IMR-90 (cell line): ENCODE measurements around the gene OR7D2. TPM values are rescaled to one million over a fixed set of nuclear protein-coding genes. Genes with fewer than 3 reads are reported as not detected.

Experiments
- ATAC-seq: fragments of 200-7000 bp; cut with Tn5 transposase; 2 replicates; pipeline ENCODE4 v1.9.1; 2020; ENCODE audit warnings: low read depth, mild to moderate bottlenecking, moderate library complexity
- BruUV-seq: library from RNA; stranded (reverse); fragments of 400-500 nt; replicated peaks from 2 replicates; lab custom pipeline; 2021; lab: Mats Ljungman, UMichigan
- CTCF ChIA-PET: fragments of 300-600 bp; formaldehyde crosslinking; extraction: SDS; loops from one replicate; lab custom pipeline; 2021; ENCODE audit warnings: antibody characterized with exemption; lab: Yijun Ruan, JAX
- POLR2A ChIA-PET: fragments of 300-600 bp; sonication (Branson Sonifier 250); formaldehyde crosslinking; loops from one replicate; lab custom pipeline; 2022; ENCODE audit warnings: antibody characterized with exemption; ENCODE audit not compliant: unreplicated experiment; lab: Charles Lee
- DNase-seq: peaks from one replicate; pipeline ENCODE4 v3.0.0; 2013
- H2AFZ ChIP-seq: replicated peaks from 2 replicates; pipeline ENCODE3; 2013; ENCODE audit warnings: low read length, mild to moderate bottlenecking; ENCODE audit not compliant: poor library complexity
- H2AK5ac ChIP-seq: 2 replicates; pipeline ENCODE4 v1.6.1; 2013; ENCODE audit warnings: low read depth, low read length, inconsistent platforms
- H2AK9ac ChIP-seq: replicated peaks from 2 replicates; pipeline ENCODE3; 2013; ENCODE audit warnings: mild to moderate bottlenecking, low read depth, low read length, moderate library complexity; ENCODE audit not compliant: poor library complexity
- H2BK120ac ChIP-seq: 2 replicates; pipeline ENCODE4 v1.6.1; 2013; ENCODE audit warnings: low read depth, low read length, inconsistent platforms
- H2BK15ac ChIP-seq: 3 replicates; pipeline ENCODE4 v1.6.1; 2013; ENCODE audit warnings: low read depth, low read length, inconsistent platforms
- H2BK20ac ChIP-seq: 2 replicates; pipeline ENCODE4 v1.6.1; 2013; ENCODE audit warnings: low read depth, mild to moderate bottlenecking, inconsistent platforms, low read length, moderate library complexity
- H2BK5ac ChIP-seq: 2 replicates; pipeline ENCODE4 v1.6.1; 2013; ENCODE audit warnings: mild to moderate bottlenecking, low read depth, low read length, inconsistent platforms; ENCODE audit not compliant: poor library complexity, severe bottlenecking
- H3K14ac ChIP-seq: replicated peaks from 2 replicates; pipeline ENCODE4 v1.6.1; 2013; ENCODE audit warnings: low read depth, low read length, inconsistent platforms
- H3K18ac ChIP-seq: 2 replicates; pipeline ENCODE4 v1.6.1; 2013; ENCODE audit warnings: low read depth, low read length, control low read depth
- H3K23ac ChIP-seq: 2 replicates; pipeline ENCODE4 v1.6.1; 2013; ENCODE audit warnings: low read depth, low read length, inconsistent platforms
- H3K27ac ChIP-seq: 2 replicates; pipeline ENCODE4 v1.5.1; 2013; ENCODE audit warnings: mild to moderate bottlenecking, control low read depth, low read length; ENCODE audit not compliant: insufficient read depth
- H3K27me3 ChIP-seq: 2 replicates; pipeline ENCODE4 v1.6.1; 2013; ENCODE audit warnings: low read length; ENCODE audit not compliant: control insufficient read depth, insufficient read depth
- H3K36me3 ChIP-seq: 2 replicates; pipeline ENCODE4 v1.6.1; 2013; ENCODE audit warnings: low read length, mixed read lengths; ENCODE audit not compliant: control insufficient read depth, insufficient read depth
- H3K4ac ChIP-seq: 2 replicates; pipeline ENCODE4 v1.6.1; 2013; ENCODE audit warnings: low read depth, low read length, inconsistent platforms
- H3K4me1 ChIP-seq: 2 replicates; pipeline ENCODE4 v1.6.1; 2013; ENCODE audit warnings: low read length, mixed read lengths; ENCODE audit not compliant: control insufficient read depth, insufficient read depth
- H3K4me2 ChIP-seq: 2 replicates; pipeline ENCODE4 v1.6.1; 2013; ENCODE audit warnings: low read depth, mild to moderate bottlenecking, control low read depth, low read length, moderate library complexity
- H3K4me3 ChIP-seq: 2 replicates; pipeline ENCODE4 v1.5.1; 2013; ENCODE audit warnings: low read depth, mild to moderate bottlenecking, control low read depth, low read length, moderate library complexity; ENCODE audit not compliant: insufficient read depth
- H3K56ac ChIP-seq: 2 replicates; pipeline ENCODE4 v1.6.1; 2013; ENCODE audit warnings: low read length, inconsistent platforms; ENCODE audit not compliant: insufficient read depth; ENCODE audit errors: extremely low read depth
- H3K79me1 ChIP-seq, 2 experiments: 2 replicates each; pipeline ENCODE4 v1.6.1; 2013; ENCODE audit warnings: low read length in 2 of 2, inconsistent platforms in 1 of 2, low read depth in 1 of 2
- H3K9ac ChIP-seq: 2 replicates; pipeline ENCODE4 v1.6.1; 2013; ENCODE audit warnings: low read depth, low read length, control low read depth
- H3K9me1 ChIP-seq: 2 replicates; pipeline ENCODE4 v1.6.1; 2013; ENCODE audit warnings: low read length, inconsistent platforms; ENCODE audit not compliant: insufficient read depth
- H3K9me3 ChIP-seq: 2 replicates; pipeline ENCODE4 v1.6.1; 2013; ENCODE audit warnings: low read length; ENCODE audit not compliant: control insufficient read depth, insufficient read depth
- H4K20me1 ChIP-seq: 2 replicates; pipeline ENCODE4 v1.6.1; 2013; ENCODE audit warnings: low read length, inconsistent platforms; ENCODE audit not compliant: insufficient read depth
- H4K5ac ChIP-seq: 2 replicates; pipeline ENCODE4 v1.6.1; 2013; ENCODE audit warnings: mild to moderate bottlenecking, low read depth, low read length, control low read depth
- H4K8ac ChIP-seq, 2 experiments: 2 replicates each; pipeline ENCODE4 v1.6.1; 2013; ENCODE audit warnings: low read depth in 2 of 2, low read length in 2 of 2, control low read depth in 1 of 2, inconsistent platforms in 1 of 2
- H4K91ac ChIP-seq: 2 replicates; pipeline ENCODE4 v1.6.1; 2013; ENCODE audit warnings: low read depth, low read length, inconsistent platforms; ENCODE audit not compliant: insufficient read depth
- POLR2A ChIP-seq: IDR thresholded peaks from 2 replicates; pipeline ENCODE4 v1.6.1; 2012; ENCODE audit warnings: mild to moderate bottlenecking, low read depth, low read length
- SMC3 ChIP-seq: fragments of 150-350 bp; IDR thresholded peaks from 2 replicates; pipeline ENCODE4 v1.6.1; 2016; ENCODE audit warnings: low read depth, mild to moderate bottlenecking, antibody characterized with exemption, low read length, moderate library complexity
- WGBS, 2 experiments: methylation state at CpG; one replicate each; pipeline versions ENCODE4 v1.1.5 to v1.1.7; 2013; ENCODE audit warnings: missing lambda C conversion rate in 2 of 2; ENCODE audit not compliant: insufficient read length in 1 of 2; ENCODE audit errors: extremely low coverage in 2 of 2; 5-methylcytosine and 5-hydroxymethylcytosine counted together
- dilution Hi-C: fragments of 300-500 bp; cut with HindIII; formaldehyde crosslinking; loops from one replicate; pipeline ENCODE4 v1.14.3; 2018; ENCODE audit warnings: low sequenced_read_pairs; ENCODE audit not compliant: unreplicated experiment
- in situ Hi-C: fragments of 300-500 bp; cut with MboI; formaldehyde crosslinking; loops from 3 replicates; pipeline ENCODE4 v1.14.3; 2019; ENCODE audit warnings: low sequenced_read_pairs, inconsistent platforms, mixed read lengths
- intact Hi-C: fragments of 100-400 bp; cut with micrococcal nuclease; formaldehyde crosslinking; loops from 2 replicates; pipeline ENCODE4 v1.10.0; 2022
- polyA plus RNA-seq, 3 experiments: library from polyadenylated mRNA; depleted of rRNA; stranded (reverse); fragments of >200 nt; gene quantifications; 2 replicates each; pipeline ENCODE4 v1.2.3, GENCODE V29; 2012; ENCODE audit warnings: low replicate concordance in 1 of 3
- total RNA-seq: library from RNA; depleted of rRNA; stranded (reverse); fragments of >200 nt; gene quantifications from 2 replicates; pipeline ENCODE4 v1.2.3, GENCODE V29; 2012
- TF ChIP-seq, protein P1 (sequence below): fragments of 150-350 bp; IDR thresholded peaks from 2 replicates; pipeline ENCODE4 v1.6.1; 2016; ENCODE audit warnings: low read depth, mild to moderate bottlenecking, low read length, moderate library complexity, borderline replicate concordance

The OR7D2 gene
- total and polyA plus RNA-seq, 2 of the 4 experiments (the other 2 are of a cell fraction): not detected

DNA sequence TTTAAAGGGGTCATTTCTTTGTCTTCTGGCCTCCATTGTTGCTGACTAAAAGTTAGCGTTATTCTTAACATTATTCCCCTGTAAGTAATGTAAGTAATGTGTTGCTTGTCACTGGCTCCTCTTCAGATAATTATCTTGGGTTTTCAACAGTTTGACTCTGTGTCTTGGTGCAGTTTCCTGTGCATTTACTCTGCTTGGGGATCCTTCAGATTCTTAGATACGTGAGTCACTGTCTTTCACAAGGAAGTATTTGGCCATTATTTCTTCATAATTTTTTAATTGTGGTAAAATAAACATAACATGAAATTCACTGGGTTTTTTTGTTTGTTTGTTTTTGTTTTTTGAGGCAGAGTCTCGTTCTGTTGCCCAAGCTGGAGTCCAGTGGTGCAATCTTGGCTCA, 13.5 kb upstream of the OR7D2 start:
- Histone ChIP-seq H3K4ac (no peak overlapping the region), H4K8ac (no peak overlapping the region), H3K27me3 (no peaks in the 10 kb centered on the region), H2BK20ac (no peak overlapping the region), H3K4me1 (peaks cover 2% of the 10 kb centered on the region; the same call in 1 of the 2 replicates), H2BK15ac (no peak overlapping the region), H4K20me1 (no peaks in the 10 kb centered on the region), H3K27ac (no peak overlapping the region), H3K23ac (no peak overlapping the region), H3K14ac (no peak overlapping the region), H2AK5ac (no peak overlapping the region), H3K9me1 (no peaks in the 10 kb centered on the region), H3K4me3 (no peak overlapping the region), H3K9me3 (peaks cover 30% of the 10 kb centered on the region), H3K56ac (no peak overlapping the region), H3K79me1 (peaks cover 0 to 21% of the 10 kb centered on the region in 2 experiments; a peak in 2 of 4 replicates), H3K18ac (no peak overlapping the region), H4K5ac (no peak overlapping the region), H3K9ac (no peak overlapping the region), H3K36me3 (peaks cover 43% of the 10 kb centered on the region), H2AFZ (no peak overlapping the region), H2BK5ac (no peak overlapping the region), H2BK120ac (no peak overlapping the region), H2AK9ac (no peak overlapping the region), H3K4me2 (no peak overlapping the region), H4K91ac (no peak overlapping the region)
- WGBS, 2 experiments: no CpG with 5 or more reads among the region's 3 CpGs
- ATAC-seq (no peak; the same call in 1 of the 2 replicates), DNase-seq (peak; percentile 22)
- POLR2A ChIA-PET: no interaction called here
- in situ Hi-C loops (no loop called here), dilution Hi-C loops (no loop called here), intact Hi-C loops (no loop called here)
- TF ChIP-seq, protein P1, sequence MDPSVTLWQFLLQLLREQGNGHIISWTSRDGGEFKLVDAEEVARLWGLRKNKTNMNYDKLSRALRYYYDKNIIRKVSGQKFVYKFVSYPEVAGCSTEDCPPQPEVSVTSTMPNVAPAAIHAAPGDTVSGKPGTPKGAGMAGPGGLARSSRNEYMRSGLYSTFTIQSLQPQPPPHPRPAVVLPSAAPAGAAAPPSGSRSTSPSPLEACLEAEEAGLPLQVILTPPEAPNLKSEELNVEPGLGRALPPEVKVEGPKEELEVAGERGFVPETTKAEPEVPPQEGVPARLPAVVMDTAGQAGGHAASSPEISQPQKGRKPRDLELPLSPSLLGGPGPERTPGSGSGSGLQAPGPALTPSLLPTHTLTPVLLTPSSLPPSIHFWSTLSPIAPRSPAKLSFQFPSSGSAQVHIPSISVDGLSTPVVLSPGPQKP: no peak
- TF ChIP-seq SMC3: no peak
- TF ChIP-seq POLR2A: no peak
- CTCF ChIA-PET: no interaction called here
- BruUV-seq: no TSS peak
